ENCODE measurements around the gene CALHM5. TPM values are rescaled to one million over a fixed set of nuclear protein-coding genes. Genes with fewer than 3 reads are reported as not detected.

Gene CALHM5
- total RNA-seq, 1 experiment from 2014 or later: not detected

DNA sequence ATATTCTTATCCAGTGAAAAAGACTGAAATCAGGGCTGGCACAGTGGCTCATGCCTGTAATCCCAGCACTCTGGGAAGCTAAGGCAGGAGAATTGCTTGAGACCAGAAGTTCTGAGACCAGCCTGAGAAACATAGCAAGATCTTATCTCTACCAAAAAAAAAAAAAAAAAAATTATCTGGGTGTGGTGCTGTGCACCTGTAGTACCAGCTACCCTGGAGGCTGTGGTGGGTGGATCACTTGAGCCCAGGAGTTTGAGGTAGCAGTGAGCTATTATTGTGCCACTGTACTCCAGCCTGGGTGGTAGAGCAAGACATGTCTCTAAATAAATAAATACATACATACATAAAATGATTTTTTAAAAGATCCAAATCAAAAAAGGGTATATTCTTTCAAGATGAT lies 43.9 kb upstream of the CALHM5 start:
- Histone ChIP-seq H3K4me3 (ENCODE audit: low read length) (no peak overlapping the region), H3K9me3 (ENCODE audit: low read length) (no peaks in the 10 kb centered on the region), H3K4me2 (ENCODE audit: low read length) (no peak overlapping the region), H3K27ac (ENCODE audit: low read length) (no peak overlapping the region), H3K4me1 (ENCODE audit: insufficient read depth, low read length) (no peaks in the 10 kb centered on the region), H3K9me2 (replicated peaks; ENCODE audit: low read length) (no peaks in the 10 kb centered on the region), H3K79me2 (ENCODE audit: low read length) (no peaks in the 10 kb centered on the region), H3K36me3 (ENCODE audit: low read depth, low read length) (no peaks in the 10 kb centered on the region), H3F3A (ENCODE audit: low read length, unreplicated experiment) (no peaks in the 10 kb centered on the region), H3K27me3 (ENCODE audit: low read length) (peaks cover 18% of the 10 kb centered on the region), H4K20me1 (ENCODE audit: low read length) (no peaks in the 10 kb centered on the region), H3K9ac (ENCODE audit: low read length) (no peak overlapping the region), H2AFZ (ENCODE audit: low read length) (no peak overlapping the region)
- POLR2A ChIA-PET (ENCODE audit: unreplicated experiment): no interaction called here
- CTCF ChIA-PET: no interaction called here
- DNase-seq (no peak), ATAC-seq (no peak)
- no TSS peak for BruUV-seq (replicated peaks)
- intact Hi-C loops (cut with micrococcal nuclease): no loop called here
- TF ChIP-seq EZH2 (IDR thresholded peaks at IDR 0.05; ENCODE audit: low read length, unreplicated experiment) (no peak), EZH2phosphoT487 (IDR thresholded peaks at IDR 0.05; ENCODE audit: borderline replicate concordance, low read length) (no peak)
- TF ChIP-seq, protein P1, sequence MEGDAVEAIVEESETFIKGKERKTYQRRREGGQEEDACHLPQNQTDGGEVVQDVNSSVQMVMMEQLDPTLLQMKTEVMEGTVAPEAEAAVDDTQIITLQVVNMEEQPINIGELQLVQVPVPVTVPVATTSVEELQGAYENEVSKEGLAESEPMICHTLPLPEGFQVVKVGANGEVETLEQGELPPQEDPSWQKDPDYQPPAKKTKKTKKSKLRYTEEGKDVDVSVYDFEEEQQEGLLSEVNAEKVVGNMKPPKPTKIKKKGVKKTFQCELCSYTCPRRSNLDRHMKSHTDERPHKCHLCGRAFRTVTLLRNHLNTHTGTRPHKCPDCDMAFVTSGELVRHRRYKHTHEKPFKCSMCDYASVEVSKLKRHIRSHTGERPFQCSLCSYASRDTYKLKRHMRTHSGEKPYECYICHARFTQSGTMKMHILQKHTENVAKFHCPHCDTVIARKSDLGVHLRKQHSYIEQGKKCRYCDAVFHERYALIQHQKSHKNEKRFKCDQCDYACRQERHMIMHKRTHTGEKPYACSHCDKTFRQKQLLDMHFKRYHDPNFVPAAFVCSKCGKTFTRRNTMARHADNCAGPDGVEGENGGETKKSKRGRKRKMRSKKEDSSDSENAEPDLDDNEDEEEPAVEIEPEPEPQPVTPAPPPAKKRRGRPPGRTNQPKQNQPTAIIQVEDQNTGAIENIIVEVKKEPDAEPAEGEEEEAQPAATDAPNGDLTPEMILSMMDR (conservative IDR thresholded peaks at IDR 0.05; ENCODE audit: low read depth, low read length): no peak

DNA sequence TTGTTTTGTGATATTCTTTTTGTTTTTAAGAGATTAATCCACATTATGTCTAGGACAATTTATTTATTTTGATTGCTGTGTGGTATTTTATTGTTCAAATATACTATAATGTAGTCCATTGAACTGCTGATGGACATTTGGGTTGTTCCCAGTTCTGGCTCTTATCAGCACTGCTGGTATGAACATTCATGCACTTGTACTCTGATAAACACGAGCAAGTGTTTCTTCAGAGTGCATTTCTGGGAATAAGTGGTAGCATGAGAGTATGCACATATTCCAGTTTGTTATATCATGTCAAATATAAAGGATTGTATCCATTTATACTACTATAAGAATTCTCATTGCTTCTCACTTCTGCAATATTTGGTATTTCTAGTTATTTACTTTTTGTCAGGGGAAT lies 43.1 kb upstream of the CALHM5 start:
- no peak for ATAC-seq

DNA sequence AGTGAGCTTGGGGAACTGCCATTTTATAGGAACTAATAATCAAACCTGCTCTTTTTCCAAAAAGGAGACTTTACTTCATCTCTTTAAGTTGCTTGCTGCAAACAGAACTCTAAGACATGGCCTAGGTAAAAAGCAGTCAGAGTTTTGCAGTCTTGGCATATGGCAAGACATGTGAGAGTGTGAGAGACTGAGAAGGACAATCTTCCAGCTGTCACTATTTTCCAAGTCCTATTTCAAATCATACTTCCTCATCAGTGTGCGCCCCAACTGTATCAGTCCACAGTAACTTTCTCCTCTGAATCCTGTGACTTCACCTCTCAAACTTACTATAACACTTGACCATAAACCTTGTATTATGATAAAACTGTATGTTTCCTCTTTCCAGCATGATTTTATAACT lies 39.9 kb upstream of the CALHM5 start:
- H3K9me3 ChIP-seq (ENCODE audit: low read length): no peaks in the 10 kb centered on the region
- DNase-seq (no peak), ATAC-seq (no peak)
- intact Hi-C loops (cut with micrococcal nuclease): no loop called here
- H2AFZ ChIP-seq (ENCODE audit: low read length): no peak overlapping the region
- BruUV-seq (replicated peaks): no TSS peak
- H3K4me2 ChIP-seq (ENCODE audit: low read length): no peak overlapping the region
- H3K36me3 ChIP-seq (ENCODE audit: low read depth, low read length): no peaks in the 10 kb centered on the region
- H4K20me1 ChIP-seq (ENCODE audit: low read length): no peaks in the 10 kb centered on the region
- no peaks in the 10 kb centered on the region for H3K27me3 ChIP-seq (ENCODE audit: low read length)
- H3K4me3 ChIP-seq (ENCODE audit: low read length): no peak overlapping the region
- H3K9me2 ChIP-seq (replicated peaks; ENCODE audit: low read length): no peaks in the 10 kb centered on the region
- POLR2A ChIA-PET (ENCODE audit: unreplicated experiment): no interaction called here
- no peak overlapping the region for H3K9ac ChIP-seq (ENCODE audit: low read length)
- H3F3A ChIP-seq (ENCODE audit: low read length, unreplicated experiment): no peaks in the 10 kb centered on the region
- no peak for TF ChIP-seq EZH2phosphoT487 (IDR thresholded peaks at IDR 0.05; ENCODE audit: borderline replicate concordance, low read length)
- TF ChIP-seq, protein P1 (conservative IDR thresholded peaks at IDR 0.05; ENCODE audit: low read depth, low read length): no peak
- no peak for TF ChIP-seq EZH2 (IDR thresholded peaks at IDR 0.05; ENCODE audit: low read length, unreplicated experiment)
- no peaks in the 10 kb centered on the region for H3K4me1 ChIP-seq (ENCODE audit: insufficient read depth, low read length)
- no peak overlapping the region for H3K27ac ChIP-seq (ENCODE audit: low read length)
- H3K79me2 ChIP-seq (ENCODE audit: low read length): no peaks in the 10 kb centered on the region
- CTCF ChIA-PET: no interaction called here

More for the DNA sequence above, 43.1 kb upstream of the CALHM5 start:
- Histone ChIP-seq H3K9me3 (ENCODE audit: low read length) (no peaks in the 10 kb centered on the region), H3K9me2 (replicated peaks; ENCODE audit: low read length) (no peaks in the 10 kb centered on the region), H3K79me2 (ENCODE audit: low read length) (no peaks in the 10 kb centered on the region), H3K36me3 (ENCODE audit: low read depth, low read length) (no peaks in the 10 kb centered on the region), H2AFZ (ENCODE audit: low read length) (no peak overlapping the region), H3K4me2 (ENCODE audit: low read length) (no peak overlapping the region), H3F3A (ENCODE audit: low read length, unreplicated experiment) (no peaks in the 10 kb centered on the region), H3K4me1 (ENCODE audit: insufficient read depth, low read length) (no peaks in the 10 kb centered on the region), H3K4me3 (ENCODE audit: low read length) (no peak overlapping the region), H4K20me1 (ENCODE audit: low read length) (no peaks in the 10 kb centered on the region), H3K27ac (ENCODE audit: low read length) (no peak overlapping the region), H3K27me3 (ENCODE audit: low read length) (peaks cover 13% of the 10 kb centered on the region; the same call in 1 of the 2 replicates), H3K9ac (ENCODE audit: low read length) (no peak overlapping the region)
- BruUV-seq (replicated peaks): no TSS peak
- intact Hi-C loops (cut with micrococcal nuclease): no loop called here
- ChIA-PET POLR2A (ENCODE audit: unreplicated experiment) (no interaction called here), CTCF (no interaction called here)
- TF ChIP-seq, protein P1 (conservative IDR thresholded peaks at IDR 0.05; ENCODE audit: low read depth, low read length): no peak
- TF ChIP-seq EZH2 (IDR thresholded peaks at IDR 0.05; ENCODE audit: low read length, unreplicated experiment) (no peak), EZH2phosphoT487 (IDR thresholded peaks at IDR 0.05; ENCODE audit: borderline replicate concordance, low read length) (no peak)
- no peak for DNase-seq

All from PC-3 (cell line).